ENCODE results near the gene NUDT3.
"Not testable (repeated sequence)": the region's sequence is repeated elsewhere in the genome, so short reads cannot be mapped to it uniquely, and the experiment has no call there.

Gene NUDT3

GRCh38 chr6:34346175-34347119 lies 46.0 kb downstream of the NUDT3 start:
- no peak for DNase-seq (ENCODE audit: low read depth in 1 of 2, low spot score in 1 of 2)

DNA sequence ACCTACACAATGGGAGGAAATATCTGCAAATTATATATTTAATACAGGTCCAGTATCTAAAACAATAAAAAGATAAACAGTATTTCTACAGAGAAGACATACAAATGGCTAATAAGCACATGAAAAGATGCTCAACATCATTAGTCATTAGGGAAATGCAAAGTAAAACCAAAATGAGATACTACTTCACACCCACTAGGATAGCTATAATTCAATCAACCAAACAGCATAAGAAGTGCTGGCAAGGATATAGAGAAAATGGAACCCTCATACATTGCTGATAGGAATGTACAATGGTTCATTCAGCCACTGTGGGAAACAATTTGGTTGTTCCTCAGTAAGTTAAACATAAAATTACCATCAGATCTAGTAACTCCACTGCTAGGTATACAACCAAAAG lies 48.7 kb downstream of the NUDT3 start:
- no peak for DNase-seq (ENCODE audit: low read depth in 1 of 2, low spot score in 1 of 2)

GRCh38 chr6:34342247-34342646 lies 50.2 kb downstream of the NUDT3 start:
- no peak for DNase-seq (ENCODE audit: low read depth in 1 of 2, low spot score in 1 of 2)

GRCh38 chr6:34341481-34341971 lies 50.9 kb downstream of the NUDT3 start:
- no peak for DNase-seq (ENCODE audit: low read depth in 1 of 2, low spot score in 1 of 2)

DNA sequence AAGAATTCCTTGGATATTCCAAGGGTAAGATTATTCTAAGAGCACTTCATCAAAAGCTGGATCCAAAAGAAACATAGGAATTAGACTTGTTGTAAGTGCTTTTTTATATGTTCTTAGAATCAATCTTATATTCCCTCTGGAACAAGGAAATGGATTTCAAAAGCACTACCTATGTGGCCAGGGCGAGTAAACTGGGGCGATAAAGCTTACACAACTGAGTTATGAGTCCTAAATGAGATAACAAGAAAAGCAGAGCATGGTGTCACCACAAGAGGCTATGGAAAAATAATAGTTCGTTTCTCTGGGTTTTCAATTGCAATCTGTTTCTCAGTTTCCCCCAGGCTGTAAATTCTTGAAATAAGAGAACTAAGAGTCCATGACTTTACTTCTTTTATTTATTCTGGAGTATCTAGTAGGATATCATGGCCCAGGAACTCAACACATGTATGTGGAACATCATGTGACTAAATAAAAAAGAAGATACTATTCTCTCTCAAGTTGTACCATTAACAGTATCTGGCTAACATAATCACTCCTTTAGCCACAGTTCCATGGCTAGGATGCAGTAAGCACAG lies 51.5 kb downstream of the NUDT3 start:
- no peak for DNase-seq (ENCODE audit: low read depth in 1 of 2, low spot score in 1 of 2)

GRCh38 chr6:34340394-34340793 lies 52.1 kb downstream of the NUDT3 start:
- DNase-seq (ENCODE audit: low read depth in 1 of 2, low spot score in 1 of 2) = no peak

- no peak for DNase-seq (ENCODE audit: low read depth in 1 of 2, low spot score in 1 of 2)
Measured at GRCh38 chr6:34339971-34340370, 52.5 kb downstream of the NUDT3 start.

- no peak for DNase-seq (ENCODE audit: low read depth in 1 of 2, low spot score in 1 of 2)
Measured at GRCh38 chr6:34339432-34339831, 53.0 kb downstream of the NUDT3 start.

- no peak for DNase-seq (ENCODE audit: low read depth in 1 of 2, low spot score in 1 of 2)
Measured at GRCh38 chr6:34338811-34339210, 53.7 kb downstream of the NUDT3 start.

- no peak for DNase-seq (ENCODE audit: low read depth in 1 of 2, low spot score in 1 of 2)
Measured at GRCh38 chr6:34338377-34338776, 54.1 kb downstream of the NUDT3 start.

DNA sequence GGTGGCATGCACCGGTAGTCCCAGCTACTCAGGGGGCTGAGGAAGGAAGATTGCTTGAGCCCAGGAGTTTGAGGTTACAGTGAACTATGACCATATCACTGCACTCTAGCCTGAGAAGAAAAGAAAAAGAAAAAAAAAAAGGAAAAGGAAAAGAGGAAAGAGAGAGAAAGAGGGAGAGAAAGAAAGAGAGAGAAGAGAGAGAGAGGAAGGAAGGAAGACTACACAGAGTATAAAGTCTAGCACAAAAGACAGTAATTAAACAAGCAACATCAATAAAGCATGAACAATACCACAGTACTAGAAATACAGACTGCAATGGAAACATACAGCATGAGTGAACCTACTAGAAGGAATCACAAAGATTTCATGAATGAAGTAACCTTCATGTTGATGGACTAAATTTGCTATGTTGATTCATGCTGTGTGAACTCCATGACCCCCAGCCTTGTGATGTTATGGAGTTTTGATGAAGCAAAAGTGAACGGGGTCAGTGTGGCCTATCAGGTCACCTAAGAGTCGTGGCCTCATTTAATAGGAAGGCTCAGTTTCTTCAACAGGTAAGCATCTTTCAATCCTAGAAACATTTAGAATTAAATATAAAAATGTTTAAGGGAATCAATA lies 57.6 kb downstream of the NUDT3 start:
- no peak for DNase-seq (ENCODE audit: low read depth in 1 of 2, low spot score in 1 of 2)

GRCh38 chr6:34333858-34334257 lies 58.6 kb downstream of the NUDT3 start:
- no peak for DNase-seq (ENCODE audit: low read depth in 1 of 2, low spot score in 1 of 2)

DNA sequence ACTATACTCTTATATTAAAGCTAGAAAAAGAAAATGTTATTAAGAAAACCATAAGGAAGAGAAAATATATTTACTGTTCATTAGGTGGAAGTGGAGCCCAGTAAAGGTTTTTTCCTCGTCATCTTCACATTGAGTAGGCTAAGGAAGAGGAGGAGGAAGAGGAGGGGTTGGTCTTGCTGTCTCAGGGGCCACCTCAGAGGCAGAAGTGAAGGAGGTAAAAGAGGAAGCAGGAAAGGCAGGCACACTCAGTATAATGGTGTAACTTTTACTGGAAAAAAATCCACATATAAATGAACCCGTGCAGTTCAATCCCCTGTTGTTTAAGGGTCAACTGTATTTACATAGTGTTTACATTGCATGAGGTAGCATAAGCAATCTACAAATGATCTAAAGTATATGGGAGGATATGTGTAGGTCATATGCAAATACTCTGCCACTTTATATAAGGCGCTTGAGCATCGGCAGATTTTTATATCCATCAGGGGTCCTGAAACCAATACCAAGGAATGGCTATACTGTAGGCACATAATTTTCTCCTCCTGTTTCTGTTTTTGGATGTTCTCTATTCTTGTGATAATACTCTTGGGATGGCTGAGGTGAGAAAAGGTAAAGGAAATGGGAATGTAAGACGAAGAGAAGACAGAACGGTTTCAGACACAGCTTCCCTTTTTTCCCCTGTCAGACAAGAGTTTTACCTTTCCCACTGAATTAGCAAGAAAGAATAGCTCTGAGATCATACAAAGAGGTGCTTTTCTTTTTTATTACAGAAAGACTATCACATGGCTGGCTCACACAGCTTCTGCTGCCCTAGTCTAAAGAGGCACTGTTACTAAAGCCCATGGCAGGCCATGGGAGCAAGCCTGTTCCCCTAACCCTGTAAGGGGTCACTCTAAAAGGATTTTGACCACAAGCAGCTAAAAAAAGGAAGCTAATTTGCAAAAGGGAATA lies 59.9 kb downstream of the NUDT3 start:
- DNase-seq (ENCODE audit: low read depth in 1 of 2, low spot score in 1 of 2) = no peak

- no peak for DNase-seq (ENCODE audit: low read depth in 1 of 2, low spot score in 1 of 2)
Measured at GRCh38 chr6:34331371-34332050, 61.0 kb downstream of the NUDT3 start.

DNA sequence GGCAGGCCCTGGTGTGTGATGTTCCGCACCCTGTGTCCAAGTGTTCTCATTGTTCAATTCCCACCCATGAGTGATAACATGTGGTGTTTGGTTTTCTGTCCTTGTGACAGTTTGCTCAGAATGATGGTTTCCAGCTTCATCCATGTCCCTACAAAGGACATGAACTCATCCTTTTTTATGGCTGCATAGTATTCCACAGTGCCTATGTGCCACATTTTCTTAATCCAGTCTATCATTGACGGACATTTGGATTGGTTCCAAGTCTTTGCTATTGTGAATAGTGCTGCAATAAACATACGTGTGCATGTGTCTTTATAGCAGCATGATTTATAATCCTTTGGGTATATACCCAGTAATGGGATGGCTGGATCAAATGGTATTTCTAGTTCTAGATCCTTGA lies 62.7 kb downstream of the NUDT3 start:
- DNase-seq (ENCODE audit: low read depth in 1 of 2, low spot score in 1 of 2) = not testable (repeated sequence)

DNA sequence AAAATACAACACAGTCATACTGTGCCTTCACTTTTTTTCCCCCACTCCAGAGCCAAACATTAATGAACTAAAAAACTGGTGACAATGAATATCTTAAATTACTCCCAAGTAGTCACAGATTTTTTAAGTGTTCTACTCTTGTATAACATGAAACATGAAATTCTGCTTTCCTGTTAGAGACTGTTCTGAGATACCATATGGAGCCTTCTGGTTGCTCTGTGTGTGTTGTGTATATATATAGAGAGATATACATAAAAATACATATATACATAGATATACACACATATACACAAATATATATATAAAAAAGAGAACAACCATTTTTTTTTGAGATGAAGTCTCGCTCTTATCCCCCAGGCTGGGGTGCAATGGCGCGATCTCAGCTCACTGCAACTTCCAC lies 63.5 kb downstream of the NUDT3 start:
- no peak for DNase-seq (ENCODE audit: low read depth in 1 of 2, low spot score in 1 of 2)

DNA sequence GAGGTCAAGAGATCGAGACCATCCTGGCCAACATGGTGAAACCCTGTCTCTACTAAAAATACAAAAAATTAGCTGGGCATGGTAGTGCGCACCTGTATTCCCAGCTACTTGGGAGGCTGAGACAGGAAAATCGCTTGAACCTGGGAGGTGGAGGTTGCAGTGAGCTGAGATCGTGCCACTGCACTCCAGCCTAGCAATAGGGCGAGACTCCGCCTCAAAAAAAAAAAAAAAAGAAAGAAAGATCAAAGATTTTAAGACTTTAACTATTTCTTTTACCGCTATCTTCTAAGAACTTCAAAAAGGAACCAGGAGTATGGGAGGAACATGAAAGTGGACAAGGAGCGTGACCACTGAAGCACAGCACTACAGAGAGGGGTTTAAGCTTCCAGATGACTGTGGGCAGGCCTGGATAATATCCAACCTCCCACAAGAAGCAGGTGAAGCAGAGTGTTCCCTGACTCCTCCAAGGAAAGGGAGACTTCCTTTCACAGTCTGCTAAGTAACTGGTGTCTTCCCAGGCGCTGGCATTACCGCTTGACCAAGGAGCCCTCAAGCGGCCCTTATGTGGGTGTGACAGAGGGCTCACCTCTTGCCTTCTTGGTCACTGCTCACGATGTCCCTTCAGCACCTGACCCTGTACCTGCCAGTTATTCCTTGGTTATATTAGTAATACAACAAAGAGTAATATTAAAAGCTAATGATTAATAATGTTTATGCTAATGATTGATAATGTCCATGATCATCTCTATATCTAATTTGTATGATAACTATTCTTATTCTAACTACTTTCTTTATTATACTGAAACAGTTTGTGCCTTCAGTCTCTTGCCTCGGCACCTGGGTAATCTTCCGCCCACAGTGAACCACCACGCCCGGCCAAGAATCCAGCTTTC lies 64.9 kb downstream of the NUDT3 start:
- DNase-seq (ENCODE audit: low read depth in 1 of 2, low spot score in 1 of 2) = not testable (repeated sequence)

- DNase-seq (ENCODE audit: low read depth in 1 of 2, low spot score in 1 of 2) = no peak
Measured at GRCh38 chr6:34325633-34326032, 66.8 kb downstream of the NUDT3 start.

GRCh38 chr6:34324738-34325444 lies 67.6 kb downstream of the NUDT3 start:
- DNase-seq (ENCODE audit: low read depth in 1 of 2, low spot score in 1 of 2) = no peak
